ENCODE data around the gene LRSAM1.

Gene LRSAM1

GRCh38 chr9:127536499-127536898 is 85.2 kb downstream of the LRSAM1 start:
- TF ChIP-seq CTCF (conservative IDR thresholded peaks at IDR 0.05; ENCODE audit: control insufficient read depth, insufficient read depth, low read depth, low read length), result no peak
- H3K4me3 ChIP-seq (ENCODE audit: control insufficient read depth, low read depth, low read length), result no peak overlapping the region
- peak; percentile 37 for DNase-seq (ENCODE audit: low read depth)

- TF ChIP-seq CTCF (conservative IDR thresholded peaks at IDR 0.05; ENCODE audit: control insufficient read depth, insufficient read depth, low read depth, low read length), result no peak
- DNase-seq (ENCODE audit: low read depth), result peak; percentile 82
- H3K4me3 ChIP-seq (ENCODE audit: control insufficient read depth, low read depth, low read length), result no peak overlapping the region
Observed at GRCh38 chr9:127537014-127537413, 85.7 kb downstream of the LRSAM1 start.

GRCh38 chr9:127537792-127538191 is 86.5 kb downstream of the LRSAM1 start:
- H3K4me3 ChIP-seq (ENCODE audit: control insufficient read depth, low read depth, low read length), result no peak overlapping the region
- no peak for DNase-seq (ENCODE audit: low read depth)
- peak; percentile 26 for TF ChIP-seq CTCF (conservative IDR thresholded peaks at IDR 0.05; ENCODE audit: control insufficient read depth, insufficient read depth, low read depth, low read length)

- no peak for TF ChIP-seq CTCF (conservative IDR thresholded peaks at IDR 0.05; ENCODE audit: control insufficient read depth, insufficient read depth, low read depth, low read length)
- no peak overlapping the region for H3K4me3 ChIP-seq (ENCODE audit: control insufficient read depth, low read depth, low read length)
- peak; percentile 79 for DNase-seq (ENCODE audit: low read depth)
Observed at GRCh38 chr9:127538849-127539258, 87.5 kb downstream of the LRSAM1 start.

- H3K4me3 ChIP-seq (ENCODE audit: control insufficient read depth, low read depth, low read length), result no peak overlapping the region
- TF ChIP-seq CTCF (conservative IDR thresholded peaks at IDR 0.05; ENCODE audit: control insufficient read depth, insufficient read depth, low read depth, low read length), result no peak
- DNase-seq (ENCODE audit: low read depth), result peak; percentile 63
Observed at GRCh38 chr9:127539259-127539981, 88.1 kb downstream of the LRSAM1 start.

- DNase-seq (ENCODE audit: low read depth), result no peak
- H3K4me3 ChIP-seq (ENCODE audit: control insufficient read depth, low read depth, low read length), result no peak overlapping the region
- TF ChIP-seq CTCF (conservative IDR thresholded peaks at IDR 0.05; ENCODE audit: control insufficient read depth, insufficient read depth, low read depth, low read length), result no peak
Observed at GRCh38 chr9:127539982-127540663, 88.8 kb downstream of the LRSAM1 start.
